HEK293 (cell line): Measurements from ENCODE around the gene AEBP2.

Source experiments
- CTCF ChIA-PET: fragments of 350-600 bp; formaldehyde crosslinking; extraction: SDS; loops from one replicate; lab custom pipeline; 2021; ENCODE audit warnings: antibody characterized with exemption; lab: Yijun Ruan, JAX
- POLR2A ChIA-PET: fragments of 300-600 bp; formaldehyde crosslinking; extraction: SDS; loops from one replicate; lab custom pipeline; 2020; ENCODE audit warnings: antibody characterized with exemption, inconsistent platforms; lab: Yijun Ruan, JAX
- H3K27ac ChIP-seq: fragments of 200-500 bp; sonication (Bioruptor generic); 2 replicates; pipeline ENCODE4 v1.5.1; 2014; ENCODE audit warnings: low read depth, low read length, control low read depth, inconsistent platforms; ENCODE audit errors: extremely low read depth
- H3K36me3 ChIP-seq, 2 experiments: fragments of 200-500 bp in 1 of 2; sonication (Bioruptor generic) in 1 of 2; 1 replicate in 1 of 2; 2 replicates in 1 of 2; pipeline ENCODE4 v1.5.1; 2014 to 2017; ENCODE audit warnings: inconsistent platforms in 2 of 2, low read length in 2 of 2; ENCODE audit not compliant: control insufficient read depth in 2 of 2, insufficient read depth in 1 of 2
- H3K4me1 ChIP-seq: fragments of 200-500 bp; sonication (Bioruptor generic); 2 replicates; pipeline ENCODE4 v1.5.1; 2014; ENCODE audit warnings: mild to moderate bottlenecking, low read length, inconsistent platforms; ENCODE audit not compliant: control insufficient read depth, insufficient read depth
- H3K4me3 ChIP-seq: 2 replicates; pipeline ENCODE4 v1.5.1; 2011; ENCODE audit warnings: low read depth, mild to moderate bottlenecking, control low read depth, low read length, moderate library complexity
- H3K9me3 ChIP-seq: fragments of 200-500 bp; sonication (Bioruptor generic); 2 replicates; pipeline ENCODE4 v1.5.1; 2014; ENCODE audit warnings: low read depth, low read length, inconsistent platforms; ENCODE audit not compliant: control insufficient read depth, insufficient read depth
- FEZF1 ChIP-seq: fragments of 450-650 bp; formaldehyde crosslinking; IDR thresholded peaks from 2 replicates; pipeline ENCODE4 v1.5.1; 2016; ENCODE audit warnings: missing biosample characterization, missing genetic modification characterization
- KLF16 ChIP-seq: fragments of 450-650 bp; formaldehyde crosslinking; IDR thresholded peaks from 2 replicates; pipeline ENCODE4 v1.5.1; 2017; ENCODE audit warnings: missing biosample characterization, missing genetic modification characterization
- REPIN1 ChIP-seq: fragments of 450-650 bp; formaldehyde crosslinking; IDR thresholded peaks from 2 replicates; pipeline ENCODE4 v1.5.1; 2017; ENCODE audit warnings: missing biosample characterization, missing genetic modification characterization, low read depth
- ZFP69B ChIP-seq: fragments of 450-650 bp; formaldehyde crosslinking; IDR thresholded peaks from 2 replicates; pipeline ENCODE4 v1.5.1; 2016; ENCODE audit warnings: missing biosample characterization, missing genetic modification characterization
- ZNF157 ChIP-seq: fragments of 450-650 bp; formaldehyde crosslinking; IDR thresholded peaks from 2 replicates; pipeline ENCODE4 v1.5.1; 2016; ENCODE audit warnings: missing biosample characterization, missing genetic modification characterization
- ZNF2 ChIP-seq: fragments of 450-650 bp; formaldehyde crosslinking; IDR thresholded peaks from 2 replicates; pipeline ENCODE4 v1.5.1; 2016; ENCODE audit warnings: missing biosample characterization, missing genetic modification characterization
- ZNF302 ChIP-seq: fragments of 450-650 bp; formaldehyde crosslinking; IDR thresholded peaks from 2 replicates; pipeline ENCODE4 v1.5.1; 2016; ENCODE audit warnings: missing biosample characterization, missing genetic modification characterization, low read depth
- ZNF37A ChIP-seq: fragments of 450-650 bp; IDR thresholded peaks from 2 replicates; pipeline ENCODE4 v1.5.1; 2018; ENCODE audit warnings: missing biosample characterization, missing genetic modification characterization
- ZNF423 ChIP-seq: fragments of 450-650 bp; formaldehyde crosslinking; IDR thresholded peaks from 2 replicates; pipeline ENCODE4 v1.5.1; 2016; ENCODE audit warnings: missing biosample characterization, missing genetic modification characterization
- ZNF426 ChIP-seq: fragments of 450-650 bp; formaldehyde crosslinking; IDR thresholded peaks from 2 replicates; pipeline ENCODE4 v1.5.1; 2017; ENCODE audit warnings: missing biosample characterization, missing genetic modification characterization, mild to moderate bottlenecking, inconsistent platforms, moderate library complexity
- ZNF585B ChIP-seq: fragments of 450-650 bp; formaldehyde crosslinking; IDR thresholded peaks from 2 replicates; pipeline ENCODE4 v1.5.1; 2016; ENCODE audit warnings: missing biosample characterization, missing genetic modification characterization
- ZNF701 ChIP-seq: fragments of 450-650 bp; formaldehyde crosslinking; IDR thresholded peaks from 2 replicates; pipeline ENCODE4 v1.5.1; 2016; ENCODE audit warnings: missing biosample characterization, missing genetic modification characterization
- ZNF747 ChIP-seq: fragments of 450-650 bp; formaldehyde crosslinking; IDR thresholded peaks from 2 replicates; pipeline ENCODE4 v1.5.1; 2016; ENCODE audit warnings: missing biosample characterization, missing genetic modification characterization
- ZSCAN16 ChIP-seq: fragments of 450-650 bp; formaldehyde crosslinking; IDR thresholded peaks from 2 replicates; pipeline ENCODE4 v1.5.1; 2016; ENCODE audit warnings: missing biosample characterization, missing genetic modification characterization
- TF ChIP-seq, protein P1 (sequence below): fragments of 450-650 bp; formaldehyde crosslinking; IDR thresholded peaks from 2 replicates; pipeline ENCODE4 v1.5.1; 2016; ENCODE audit warnings: missing biosample characterization, missing genetic modification characterization
- TF ChIP-seq, protein P2 (sequence below): fragments of 450-650 bp; formaldehyde crosslinking; IDR thresholded peaks from 2 replicates; pipeline ENCODE4 v1.5.1; 2017; ENCODE audit warnings: missing biosample characterization, missing genetic modification characterization
- TF ChIP-seq, protein P3 (sequence below): IDR thresholded peaks from 2 replicates; pipeline ENCODE4 v1.6.1; 2011; ENCODE audit warnings: mild to moderate bottlenecking, low read depth, low read length, borderline replicate concordance
- TF ChIP-seq, protein P4 (sequence below): fragments of 450-650 bp; formaldehyde crosslinking; optimal IDR thresholded peaks from 2 replicates; pipeline ENCODE3; 2016; ENCODE audit warnings: missing biosample characterization, mild to moderate bottlenecking, missing genetic modification characterization
- TF ChIP-seq, protein P5 (sequence below): fragments of 450-650 bp; formaldehyde crosslinking; IDR thresholded peaks from 2 replicates; pipeline ENCODE4 v1.5.1; 2017; ENCODE audit warnings: missing biosample characterization, missing genetic modification characterization

The AEBP2 gene

DNA sequence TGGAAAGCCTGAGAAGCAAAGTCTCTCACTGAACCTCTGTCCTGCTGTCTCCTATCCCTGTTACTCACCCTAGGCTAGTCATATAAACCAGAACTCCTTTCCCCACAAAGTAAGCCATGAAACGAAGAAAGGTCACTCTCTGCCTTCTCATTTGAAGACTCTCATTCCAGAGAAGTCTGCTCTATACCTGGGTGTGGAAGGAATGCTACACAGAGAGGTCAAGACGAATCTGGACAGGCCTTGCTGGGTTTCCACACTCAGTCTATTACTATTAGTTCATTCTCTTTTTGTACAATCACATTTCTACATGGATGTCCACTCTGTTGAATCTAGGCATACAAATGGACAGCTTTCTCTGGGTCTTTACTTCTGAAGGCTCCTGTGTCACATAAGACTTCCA is 2.4 kb upstream of the AEBP2 start (continued):
- TF ChIP-seq, protein P1, sequence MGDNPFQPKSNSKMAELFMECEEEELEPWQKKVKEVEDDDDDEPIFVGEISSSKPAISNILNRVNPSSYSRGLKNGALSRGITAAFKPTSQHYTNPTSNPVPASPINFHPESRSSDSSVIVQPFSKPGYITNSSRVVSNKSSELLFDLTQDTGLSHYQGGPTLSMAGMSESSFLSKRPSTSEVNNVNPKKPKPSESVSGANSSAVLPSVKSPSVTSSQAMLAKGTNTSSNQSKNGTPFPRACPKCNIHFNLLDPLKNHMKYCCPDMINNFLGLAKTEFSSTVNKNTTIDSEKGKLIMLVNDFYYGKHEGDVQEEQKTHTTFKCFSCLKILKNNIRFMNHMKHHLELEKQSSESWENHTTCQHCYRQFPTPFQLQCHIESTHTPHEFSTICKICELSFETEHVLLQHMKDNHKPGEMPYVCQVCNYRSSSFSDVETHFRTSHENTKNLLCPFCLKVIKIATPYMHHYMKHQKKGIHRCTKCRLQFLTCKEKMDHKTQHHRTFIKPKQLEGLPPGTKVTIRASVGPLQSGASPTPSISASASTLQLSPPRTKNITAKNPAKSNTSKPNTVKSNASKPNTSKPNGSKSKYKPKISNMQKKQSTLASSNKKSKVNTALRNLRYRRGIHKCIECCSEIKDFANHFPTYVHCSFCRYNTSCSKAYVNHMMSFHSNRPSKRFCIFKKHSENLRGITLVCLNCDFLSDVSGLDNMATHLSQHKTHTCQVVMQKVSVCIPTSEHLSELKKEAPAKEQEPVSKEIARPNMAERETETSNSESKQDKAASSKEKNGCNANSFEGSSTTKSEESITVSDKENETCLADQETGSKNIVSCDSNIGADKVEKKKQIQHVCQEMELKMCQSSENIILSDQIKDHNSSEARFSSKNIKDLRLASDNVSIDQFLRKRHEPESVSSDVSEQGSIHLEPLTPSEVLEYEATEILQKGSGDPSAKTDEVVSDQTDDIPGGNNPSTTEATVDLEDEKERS (tag by site-specific recombination), result no peak

DNA sequence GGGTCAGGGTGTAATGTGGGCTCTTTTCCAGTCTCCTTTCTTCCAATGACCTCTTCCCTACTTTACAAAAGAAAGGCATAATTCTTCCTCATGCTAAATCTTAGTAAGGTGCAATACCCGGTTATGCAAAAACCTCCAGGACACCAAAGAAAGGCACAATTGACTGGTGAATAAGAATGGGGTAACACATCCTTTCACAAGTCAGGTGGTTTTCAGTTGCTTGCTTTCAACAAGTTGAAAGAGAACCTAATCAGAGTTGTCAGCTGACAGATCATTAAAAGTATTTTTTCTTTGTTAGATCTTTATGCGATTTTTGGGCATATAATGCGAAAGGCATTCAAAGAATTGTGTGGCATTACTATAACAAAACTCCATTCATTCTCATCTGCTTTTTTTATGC is 1.3 kb upstream of the AEBP2 start:
- ChIA-PET CTCF (interaction anchor here (1.0 kb wide), 1 partner anchor 10 kb away, joined by 3 read pairs; no protein-coding TSS in a partner anchor), POLR2A (no interaction called here)
- Histone ChIP-seq H3K4me1 (no peaks in the 10 kb centered on the region), H3K9me3 (no peaks in the 10 kb centered on the region), H3K27ac (no peak overlapping the region), H3K36me3 (peaks cover 0 to under 1% of the 10 kb centered on the region in 2 experiments; a peak in 1 of 3 replicates), H3K4me3 (no peak overlapping the region)
- TF ChIP-seq, protein P2, sequence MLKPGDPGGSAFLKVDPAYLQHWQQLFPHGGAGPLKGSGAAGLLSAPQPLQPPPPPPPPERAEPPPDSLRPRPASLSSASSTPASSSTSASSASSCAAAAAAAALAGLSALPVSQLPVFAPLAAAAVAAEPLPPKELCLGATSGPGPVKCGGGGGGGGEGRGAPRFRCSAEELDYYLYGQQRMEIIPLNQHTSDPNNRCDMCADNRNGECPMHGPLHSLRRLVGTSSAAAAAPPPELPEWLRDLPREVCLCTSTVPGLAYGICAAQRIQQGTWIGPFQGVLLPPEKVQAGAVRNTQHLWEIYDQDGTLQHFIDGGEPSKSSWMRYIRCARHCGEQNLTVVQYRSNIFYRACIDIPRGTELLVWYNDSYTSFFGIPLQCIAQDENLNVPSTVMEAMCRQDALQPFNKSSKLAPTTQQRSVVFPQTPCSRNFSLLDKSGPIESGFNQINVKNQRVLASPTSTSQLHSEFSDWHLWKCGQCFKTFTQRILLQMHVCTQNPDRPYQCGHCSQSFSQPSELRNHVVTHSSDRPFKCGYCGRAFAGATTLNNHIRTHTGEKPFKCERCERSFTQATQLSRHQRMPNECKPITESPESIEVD (tag by site-specific recombination), result no peak
- TF ChIP-seq ZNF37A (tag by site-specific recombination) (no peak), ZNF701 (tag by site-specific recombination) (no peak), ZNF423 (tag by site-specific recombination) (no peak), ZNF585B (tag by site-specific recombination) (no peak), ZSCAN16 (tag by site-specific recombination) (no peak), ZNF302 (tag by site-specific recombination) (no peak), ZNF2 (tag by site-specific recombination) (no peak), REPIN1 (tag by site-specific recombination) (no peak), ZNF747 (tag by site-specific recombination) (no peak), ZFP69B (tag by site-specific recombination) (no peak), KLF16 (tag by site-specific recombination) (no peak), ZNF157 (tag by site-specific recombination) (no peak), FEZF1 (tag by site-specific recombination) (no peak), ZNF426 (no peak)
- TF ChIP-seq, protein P3, sequence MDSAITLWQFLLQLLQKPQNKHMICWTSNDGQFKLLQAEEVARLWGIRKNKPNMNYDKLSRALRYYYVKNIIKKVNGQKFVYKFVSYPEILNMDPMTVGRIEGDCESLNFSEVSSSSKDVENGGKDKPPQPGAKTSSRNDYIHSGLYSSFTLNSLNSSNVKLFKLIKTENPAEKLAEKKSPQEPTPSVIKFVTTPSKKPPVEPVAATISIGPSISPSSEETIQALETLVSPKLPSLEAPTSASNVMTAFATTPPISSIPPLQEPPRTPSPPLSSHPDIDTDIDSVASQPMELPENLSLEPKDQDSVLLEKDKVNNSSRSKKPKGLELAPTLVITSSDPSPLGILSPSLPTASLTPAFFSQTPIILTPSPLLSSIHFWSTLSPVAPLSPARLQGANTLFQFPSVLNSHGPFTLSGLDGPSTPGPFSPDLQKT, result no peak
- TF ChIP-seq, protein P4, sequence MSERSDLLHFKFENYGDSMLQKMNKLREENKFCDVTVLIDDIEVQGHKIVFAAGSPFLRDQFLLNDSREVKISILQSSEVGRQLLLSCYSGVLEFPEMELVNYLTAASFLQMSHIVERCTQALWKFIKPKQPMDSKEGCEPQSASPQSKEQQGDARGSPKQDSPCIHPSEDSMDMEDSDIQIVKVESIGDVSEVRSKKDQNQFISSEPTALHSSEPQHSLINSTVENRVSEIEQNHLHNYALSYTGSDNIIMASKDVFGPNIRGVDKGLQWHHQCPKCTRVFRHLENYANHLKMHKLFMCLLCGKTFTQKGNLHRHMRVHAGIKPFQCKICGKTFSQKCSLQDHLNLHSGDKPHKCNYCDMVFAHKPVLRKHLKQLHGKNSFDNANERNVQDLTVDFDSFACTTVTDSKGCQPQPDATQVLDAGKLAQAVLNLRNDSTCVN (tag by site-specific recombination), result no peak
- TF ChIP-seq, protein P5, sequence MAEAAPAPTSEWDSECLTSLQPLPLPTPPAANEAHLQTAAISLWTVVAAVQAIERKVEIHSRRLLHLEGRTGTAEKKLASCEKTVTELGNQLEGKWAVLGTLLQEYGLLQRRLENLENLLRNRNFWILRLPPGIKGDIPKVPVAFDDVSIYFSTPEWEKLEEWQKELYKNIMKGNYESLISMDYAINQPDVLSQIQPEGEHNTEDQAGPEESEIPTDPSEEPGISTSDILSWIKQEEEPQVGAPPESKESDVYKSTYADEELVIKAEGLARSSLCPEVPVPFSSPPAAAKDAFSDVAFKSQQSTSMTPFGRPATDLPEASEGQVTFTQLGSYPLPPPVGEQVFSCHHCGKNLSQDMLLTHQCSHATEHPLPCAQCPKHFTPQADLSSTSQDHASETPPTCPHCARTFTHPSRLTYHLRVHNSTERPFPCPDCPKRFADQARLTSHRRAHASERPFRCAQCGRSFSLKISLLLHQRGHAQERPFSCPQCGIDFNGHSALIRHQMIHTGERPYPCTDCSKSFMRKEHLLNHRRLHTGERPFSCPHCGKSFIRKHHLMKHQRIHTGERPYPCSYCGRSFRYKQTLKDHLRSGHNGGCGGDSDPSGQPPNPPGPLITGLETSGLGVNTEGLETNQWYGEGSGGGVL (tag by site-specific recombination), result no peak
